HG02798 (cell line): ENCODE results near the gene EMD.
A peak's percentile ranks its signal among the peaks of the same experiment; 100 is the strongest.
"Not testable (repeated sequence)": the region's sequence is repeated elsewhere in the genome, so short reads cannot be mapped to it uniquely, and the experiment has no call there.

Experiments
- ATAC-seq: cut with Tn5 transposase; IDR thresholded peaks from one replicate; pipeline ENCODE4 v1.9.1; 2021; ENCODE audit warnings: mild to moderate bottlenecking; ENCODE audit not compliant: unreplicated experiment, poor library complexity

The EMD gene

GRCh38 chrX:154388649-154389048 is 9.6 kb downstream of the EMD start:
- peak; percentile 19 for ATAC-seq

GRCh38 chrX:154389812-154390747 is 11.0 kb downstream of the EMD start:
- peak; percentile 77 for ATAC-seq

- ATAC-seq: not testable (repeated sequence)
Observed at GRCh38 chrX:154396363-154396762, 17.3 kb downstream of the EMD start.

GRCh38 chrX:154396973-154397887 is 18.1 kb downstream of the EMD start:
- ATAC-seq: peak; percentile 60

- ATAC-seq: peak; percentile 81
Observed at GRCh38 chrX:154397888-154398667, 19.0 kb downstream of the EMD start, which contains the start of gene RPL10. RPL10 (plus strand) TSS chrX:154398377; CDS start chrX:154398520, 143 bp downstream.

GRCh38 chrX:154398668-154399526 is 19.8 kb downstream of the EMD start:
- peak; percentile 31 for ATAC-seq

GRCh38 chrX:154399527-154400368 is 20.7 kb downstream of the EMD start:
- ATAC-seq: no peak

GRCh38 chrX:154400369-154400817 is 21.3 kb downstream of the EMD start:
- ATAC-seq: not testable (repeated sequence)

GRCh38 chrX:154401045-154401799 is 22.1 kb downstream of the EMD start:
- no peak for ATAC-seq

- no peak for ATAC-seq
Observed at GRCh38 chrX:154401918-154402621, 23.0 kb downstream of the EMD start.

- ATAC-seq: no peak
Observed at GRCh38 chrX:154402622-154403127, 23.6 kb downstream of the EMD start.

- no peak for ATAC-seq
Observed at GRCh38 chrX:154403192-154403591, 24.1 kb downstream of the EMD start.

- ATAC-seq: no peak
Observed at GRCh38 chrX:154403858-154404257, 24.8 kb downstream of the EMD start.

GRCh38 chrX:154404625-154405192 is 25.6 kb downstream of the EMD start:
- no peak for ATAC-seq

GRCh38 chrX:154408659-154409221 is 29.6 kb downstream of the EMD start:
- ATAC-seq: no peak
